Smooth muscle cell (in vitro differentiated cells): ENCODE measurements around the gene BTNL2. TPM values are rescaled to one million over a fixed set of nuclear protein-coding genes. Genes with fewer than 3 reads are reported as not detected.
A peak's percentile ranks its signal among the peaks of the same experiment; 100 is the strongest.

Experiments used
- DNase-seq: peaks from one replicate; lab custom pipeline; 2025; ENCODE audit not compliant: unreplicated experiment; lab: John Stamatoyannopoulos, UW
- H2AFZ ChIP-seq: fragments of 200-600 bp; sonication (generic); 2 replicates; pipeline ENCODE4 v1.6.0; 2016; ENCODE audit warnings: antibody characterized with exemption, low read depth, mild to moderate bottlenecking
- H3F3A ChIP-seq: fragments of 200-600 bp; sonication (generic); 2 replicates; pipeline ENCODE4 v1.6.0; 2017; ENCODE audit warnings: antibody characterized with exemption, low read depth
- H3K27ac ChIP-seq: fragments of 200-600 bp; sonication (generic); 2 replicates; pipeline ENCODE4 v1.5.1; 2016; ENCODE audit warnings: low read depth, mild to moderate bottlenecking
- H3K27me3 ChIP-seq: fragments of 200-600 bp; sonication (generic); 2 replicates; pipeline ENCODE4 v1.6.1; 2016; ENCODE audit warnings: low read depth, mild to moderate bottlenecking
- H3K36me3 ChIP-seq: fragments of 200-600 bp; sonication (generic); 2 replicates; pipeline ENCODE4 v1.5.1; 2016; ENCODE audit warnings: low read depth
- H3K4me1 ChIP-seq: fragments of 200-600 bp; sonication (generic); 2 replicates; pipeline ENCODE4 v1.5.1; 2016; ENCODE audit warnings: low read depth
- H3K4me2 ChIP-seq: fragments of 200-600 bp; sonication (generic); 2 replicates; pipeline ENCODE4 v1.6.0; 2016; ENCODE audit warnings: mild to moderate bottlenecking
- H3K4me3 ChIP-seq: fragments of 200-600 bp; sonication (generic); 2 replicates; pipeline ENCODE4 v1.5.1; 2016; ENCODE audit warnings: mild to moderate bottlenecking
- H3K79me2 ChIP-seq: fragments of 200-600 bp; sonication (generic); 2 replicates; pipeline ENCODE4 v1.6.0; 2016; ENCODE audit warnings: low read depth, mild to moderate bottlenecking
- H3K9ac ChIP-seq: fragments of 200-600 bp; sonication (generic); 2 replicates; pipeline ENCODE4 v1.6.0; 2016; ENCODE audit warnings: low read depth
- H3K9me3 ChIP-seq: fragments of 200-600 bp; sonication (generic); replicated peaks from 2 replicates; pipeline ENCODE4 v1.5.1; 2016; ENCODE audit warnings: low read depth
- H4K20me1 ChIP-seq: fragments of 200-600 bp; sonication (generic); 2 replicates; pipeline ENCODE4 v1.6.0; 2016; ENCODE audit warnings: low read depth
- WGBS: methylation state at CpG from one replicate; pipeline ENCODE4 v1.1.7; 2016; ENCODE audit warnings: low lambda C conversion rate; 5-methylcytosine and 5-hydroxymethylcytosine counted together
- polyA plus RNA-seq: library from polyadenylated mRNA; unstranded; fragments of >200 nt; fragmentation: Nextera tagmentation; extraction: Ambion mirVana; gene quantifications from 2 replicates; pipeline ENCODE4 v1.2.1, GENCODE V29; 2016
- total RNA-seq: library from RNA; depleted of rRNA; stranded (reverse); fragments of >200 nt; gene quantifications from 2 replicates; pipeline ENCODE4 v1.2.3, GENCODE V29; 2014
- TF ChIP-seq, protein P1 (sequence below): fragments of 200-600 bp; sonication (generic); IDR thresholded peaks from 2 replicates; pipeline ENCODE4 v1.5.1; 2017; ENCODE audit warnings: borderline replicate concordance, mild to moderate bottlenecking, antibody characterized with exemption; ENCODE audit not compliant: insufficient read depth, poor library complexity, severe bottlenecking

The BTNL2 gene
- total and polyA plus RNA-seq, 2 experiments from 2014 or later, result not detected

DNA sequence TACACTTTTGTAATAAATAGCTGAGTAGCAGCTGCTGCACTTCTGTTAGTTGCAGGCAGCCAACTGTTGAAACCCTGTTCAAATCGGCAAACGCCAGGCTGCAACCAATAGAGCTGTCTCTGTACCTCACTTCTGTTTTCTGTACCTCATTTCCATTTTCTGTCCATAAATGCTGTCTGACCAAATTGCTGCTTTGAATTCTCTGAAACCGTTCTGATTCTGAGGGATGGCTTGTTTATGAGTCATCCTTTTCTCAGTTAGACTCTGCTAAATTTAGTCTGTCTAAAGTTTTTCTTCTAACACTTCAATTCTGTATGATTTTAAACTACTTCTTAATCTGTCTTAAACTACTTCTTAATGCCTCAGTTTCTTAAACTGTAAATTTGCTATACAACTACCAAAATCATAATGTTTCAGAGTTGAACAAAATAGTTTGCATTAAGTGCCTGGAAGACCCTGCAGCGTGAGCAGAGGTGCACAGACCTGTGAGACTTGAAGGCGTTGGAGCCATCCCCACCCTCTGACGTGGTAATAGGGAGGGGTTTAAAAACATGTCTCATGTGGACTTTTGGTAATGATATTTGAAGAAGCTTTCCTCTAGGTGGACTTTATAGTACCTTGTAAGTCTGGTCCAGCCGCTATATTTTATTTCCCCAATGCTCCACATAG lies 9.6 kb downstream of the BTNL2 start:
- no peak for DNase-seq
- Histone ChIP-seq H3K9ac (no peak overlapping the region), H3K27ac (no peak overlapping the region), H3K27me3 (peaks cover 7% of the 10 kb centered on the region), H3K4me1 (no peaks in the 10 kb centered on the region), H3K4me2 (no peak overlapping the region), H3K9me3 (no peaks in the 10 kb centered on the region), H4K20me1 (no peaks in the 10 kb centered on the region), H2AFZ (no peak overlapping the region), H3K79me2 (no peaks in the 10 kb centered on the region), H3K36me3 (no peaks in the 10 kb centered on the region), H3K4me3 (no peak overlapping the region), H3F3A (no peaks in the 10 kb centered on the region)
- TF ChIP-seq, protein P1, sequence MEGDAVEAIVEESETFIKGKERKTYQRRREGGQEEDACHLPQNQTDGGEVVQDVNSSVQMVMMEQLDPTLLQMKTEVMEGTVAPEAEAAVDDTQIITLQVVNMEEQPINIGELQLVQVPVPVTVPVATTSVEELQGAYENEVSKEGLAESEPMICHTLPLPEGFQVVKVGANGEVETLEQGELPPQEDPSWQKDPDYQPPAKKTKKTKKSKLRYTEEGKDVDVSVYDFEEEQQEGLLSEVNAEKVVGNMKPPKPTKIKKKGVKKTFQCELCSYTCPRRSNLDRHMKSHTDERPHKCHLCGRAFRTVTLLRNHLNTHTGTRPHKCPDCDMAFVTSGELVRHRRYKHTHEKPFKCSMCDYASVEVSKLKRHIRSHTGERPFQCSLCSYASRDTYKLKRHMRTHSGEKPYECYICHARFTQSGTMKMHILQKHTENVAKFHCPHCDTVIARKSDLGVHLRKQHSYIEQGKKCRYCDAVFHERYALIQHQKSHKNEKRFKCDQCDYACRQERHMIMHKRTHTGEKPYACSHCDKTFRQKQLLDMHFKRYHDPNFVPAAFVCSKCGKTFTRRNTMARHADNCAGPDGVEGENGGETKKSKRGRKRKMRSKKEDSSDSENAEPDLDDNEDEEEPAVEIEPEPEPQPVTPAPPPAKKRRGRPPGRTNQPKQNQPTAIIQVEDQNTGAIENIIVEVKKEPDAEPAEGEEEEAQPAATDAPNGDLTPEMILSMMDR, result no peak
- WGBS, result 75% methylated on average over 7 of the region's 7 CpGs

DNA sequence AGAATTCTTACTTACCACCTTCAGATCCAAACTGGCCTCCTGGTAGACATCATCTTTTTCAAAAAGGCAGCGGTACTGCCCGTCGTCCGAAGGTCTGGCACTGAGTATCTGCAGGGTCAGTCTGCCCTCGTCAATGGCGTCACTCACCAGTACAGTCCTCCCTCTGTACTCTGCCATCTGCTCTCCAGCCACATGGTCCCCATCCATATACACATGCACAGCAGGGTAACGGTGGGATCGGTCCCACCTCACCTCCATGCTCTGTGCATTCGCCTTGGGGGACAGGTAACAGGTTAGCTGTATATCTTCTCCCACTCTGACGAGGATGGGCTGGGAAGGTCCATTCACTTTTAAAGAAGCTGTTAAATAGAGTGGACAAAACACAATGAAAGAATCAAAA lies 11.0 kb downstream of the BTNL2 start:
- Histone ChIP-seq H3K27me3 (no peaks in the 10 kb centered on the region), H3K9me3 (no peaks in the 10 kb centered on the region), H3F3A (no peaks in the 10 kb centered on the region), H3K79me2 (no peaks in the 10 kb centered on the region), H2AFZ (no peak overlapping the region), H3K4me1 (no peaks in the 10 kb centered on the region), H3K36me3 (no peaks in the 10 kb centered on the region), H3K4me3 (no peak overlapping the region), H4K20me1 (no peaks in the 10 kb centered on the region), H3K9ac (no peak overlapping the region), H3K4me2 (no peak overlapping the region), H3K27ac (no peak overlapping the region)
- TF ChIP-seq, protein P1, result no peak
- 94% methylated on average over 10 of the region's 10 CpGs for WGBS
- no peak for DNase-seq

DNA sequence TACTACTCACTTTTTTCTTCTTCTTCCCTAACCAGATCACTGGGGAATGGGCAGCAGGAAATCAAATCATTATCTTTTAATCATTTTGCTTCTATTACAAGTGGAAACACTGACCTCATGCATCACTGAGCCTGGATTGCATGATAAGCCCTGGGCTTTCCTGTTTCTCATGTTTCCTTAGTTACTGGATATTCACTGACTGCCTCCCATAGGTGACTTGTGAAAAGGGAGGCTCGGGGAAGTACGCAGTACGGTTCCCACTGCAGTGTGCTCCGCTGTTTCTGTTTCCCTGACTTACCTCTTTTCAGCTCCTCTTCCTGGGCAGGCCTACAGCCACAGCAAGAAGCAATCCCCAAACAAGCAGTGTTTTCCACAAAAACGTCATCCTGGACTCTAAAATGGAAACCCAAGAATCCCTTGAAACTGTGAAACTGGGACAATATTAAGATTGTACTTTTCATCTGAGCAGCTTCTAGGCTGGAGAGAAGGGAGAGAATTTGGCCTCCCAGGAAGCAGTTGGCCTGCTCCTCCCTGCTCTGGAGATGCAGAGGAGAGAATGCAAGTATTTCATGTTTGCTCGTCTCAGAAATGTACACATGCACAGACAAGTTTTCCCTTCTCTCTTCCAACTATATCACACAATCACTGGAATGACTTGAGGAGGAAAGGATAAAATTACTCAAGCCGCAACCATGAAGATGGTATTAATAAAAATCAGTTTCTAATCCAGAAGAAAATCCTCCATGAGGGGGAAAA lies 13.1 kb downstream of the BTNL2 start:
- no peaks in the 10 kb centered on the region for H3K4me1 ChIP-seq
- H3K9me3 ChIP-seq, result no peaks in the 10 kb centered on the region
- H2AFZ ChIP-seq, result no peak overlapping the region
- no peaks in the 10 kb centered on the region for H4K20me1 ChIP-seq
- no peaks in the 10 kb centered on the region for H3K36me3 ChIP-seq
- H3K27me3 ChIP-seq, result no peaks in the 10 kb centered on the region
- H3F3A ChIP-seq, result no peaks in the 10 kb centered on the region
- H3K9ac ChIP-seq, result peak overlapping the region; percentile 81
- 72% methylated on average over 7 of the region's 7 CpGs for WGBS
- no peak overlapping the region for H3K4me3 ChIP-seq
- DNase-seq, result no peak
- H3K4me2 ChIP-seq, result peak overlapping the region; percentile 4
- H3K79me2 ChIP-seq, result no peaks in the 10 kb centered on the region
- peak overlapping the region; percentile 85 for H3K27ac ChIP-seq
- TF ChIP-seq, protein P1, result no peak
